Hematopoietic multipotent progenitor cell treated with erythropoietin and hydrocortisone succinate and interleukin-3 and kit ligand, for 8 days (in vitro differentiated cells): ENCODE data around the gene XCL2.

Experiments
- DNase-seq: peaks from one replicate; pipeline ENCODE4 v3.0.0-alpha.2; 2015

XCL2 gene

DNA sequence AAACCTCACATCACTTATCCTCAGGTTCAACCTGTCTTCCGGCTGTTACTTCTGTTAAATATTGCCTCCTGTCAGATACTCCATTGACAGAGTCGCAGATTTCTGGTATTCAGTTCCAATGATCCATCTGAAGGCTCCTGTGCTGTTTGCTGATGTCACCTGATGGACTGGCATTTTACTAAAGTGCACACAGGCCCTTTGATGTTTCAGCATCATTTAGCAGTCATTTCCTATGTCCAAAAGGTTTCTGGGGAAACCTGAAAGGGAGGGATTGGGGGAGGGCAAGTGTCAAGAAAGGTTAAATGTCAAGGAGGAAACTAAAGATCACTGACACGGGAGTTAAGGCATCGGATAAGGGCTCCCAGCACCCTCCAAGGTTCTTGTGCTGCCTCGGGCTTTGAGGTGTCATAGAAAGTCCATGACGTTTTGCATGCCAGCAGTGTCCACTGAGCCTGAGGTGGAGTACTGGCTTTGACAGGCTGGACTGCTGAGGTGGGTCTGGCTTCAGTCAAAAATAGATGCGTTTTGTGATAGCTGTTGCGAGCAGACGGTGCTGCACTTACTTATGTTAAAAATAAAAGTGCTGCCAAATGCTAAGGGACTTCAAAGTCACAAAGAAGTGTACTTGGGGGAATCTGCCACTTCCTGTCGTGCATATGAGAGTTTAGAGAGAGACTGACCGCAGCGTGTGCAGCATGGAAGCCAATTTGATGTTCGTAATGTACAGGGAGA is 30.8 kb downstream of the XCL2 start:
- DNase-seq = no peak

DNA sequence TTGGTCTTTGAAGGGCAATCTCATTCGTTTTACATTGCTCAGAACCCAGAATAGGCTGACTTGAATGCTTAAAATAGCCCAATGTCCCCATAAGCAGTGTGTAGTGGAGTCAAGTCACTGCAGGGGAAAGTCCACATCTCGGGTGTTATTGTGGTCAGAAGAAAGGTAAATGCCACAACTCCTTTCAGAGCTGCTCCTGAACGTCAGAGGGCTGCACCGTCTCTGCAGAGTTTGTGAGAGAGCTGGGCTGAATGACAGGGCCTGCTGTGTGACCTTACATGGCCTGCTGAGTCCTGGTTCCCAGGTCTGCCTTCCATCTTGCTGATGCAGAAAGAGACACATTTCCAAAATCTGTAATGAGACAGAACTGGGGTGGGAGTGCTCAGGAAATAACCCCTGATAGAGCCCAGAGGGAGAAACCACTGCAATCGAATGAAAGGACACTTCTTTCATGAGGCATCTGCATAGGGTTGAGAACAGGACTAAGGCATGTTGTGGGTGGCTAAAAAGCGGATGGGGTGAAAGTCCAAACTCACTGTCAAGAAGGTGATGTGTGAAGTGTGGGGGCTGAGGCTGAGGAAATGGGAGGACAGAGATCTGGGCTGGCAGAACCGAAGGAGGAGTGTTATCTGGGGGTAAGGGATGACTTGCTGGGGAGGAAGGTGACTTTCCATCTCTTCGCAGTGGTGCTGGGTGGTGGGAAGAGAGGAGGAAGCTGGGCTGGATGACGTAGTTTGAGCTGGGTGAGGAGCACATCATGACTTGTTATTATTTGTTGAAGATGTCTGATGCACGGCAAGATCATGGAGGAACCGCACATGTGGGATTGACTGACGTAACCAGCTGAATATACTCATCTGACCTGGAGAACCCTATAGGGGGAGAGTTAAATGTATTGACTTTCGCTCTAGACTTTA is 33.7 kb downstream of the XCL2 start:
- no peak for DNase-seq

DNA sequence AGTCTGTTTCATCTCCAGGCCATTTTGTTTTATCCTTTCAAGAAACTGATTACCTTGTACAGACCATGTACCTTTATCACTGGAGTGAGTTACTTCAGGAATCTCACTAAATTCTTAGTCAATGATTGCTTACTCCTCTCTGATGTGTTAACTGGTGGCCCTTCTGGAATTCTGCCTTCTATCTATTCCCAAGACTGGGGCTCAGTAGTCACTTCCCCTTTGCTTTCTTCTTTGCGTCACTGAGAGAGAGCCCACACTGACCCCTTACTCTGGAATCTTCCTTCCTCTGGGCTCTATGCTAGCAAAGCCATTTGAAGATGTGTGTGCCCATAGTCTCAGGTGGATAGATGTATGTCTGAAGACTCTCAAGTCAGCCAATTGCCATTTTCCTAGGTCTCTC is 34.6 kb downstream of the XCL2 start:
- DNase-seq = no peak

DNA sequence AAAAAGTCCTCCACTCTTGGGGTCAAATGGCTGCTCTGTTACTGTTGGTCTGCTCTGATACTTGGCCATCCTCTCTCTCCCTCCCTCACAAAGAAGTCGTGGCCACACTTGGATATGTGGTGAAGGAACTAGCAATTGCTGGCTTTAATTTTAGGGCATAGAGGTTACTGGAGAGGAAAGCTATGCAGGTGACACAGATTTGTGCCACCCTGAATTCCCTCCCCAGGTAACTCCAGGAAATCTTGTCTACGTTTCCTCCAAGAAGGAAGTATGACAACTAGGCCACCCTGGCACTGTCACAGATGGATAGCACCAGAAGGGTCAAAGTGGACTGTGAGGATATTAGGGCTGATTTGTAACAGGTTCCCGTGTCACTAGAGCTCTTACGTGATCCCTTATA is 36.0 kb downstream of the XCL2 start:
- DNase-seq = no peak

DNA sequence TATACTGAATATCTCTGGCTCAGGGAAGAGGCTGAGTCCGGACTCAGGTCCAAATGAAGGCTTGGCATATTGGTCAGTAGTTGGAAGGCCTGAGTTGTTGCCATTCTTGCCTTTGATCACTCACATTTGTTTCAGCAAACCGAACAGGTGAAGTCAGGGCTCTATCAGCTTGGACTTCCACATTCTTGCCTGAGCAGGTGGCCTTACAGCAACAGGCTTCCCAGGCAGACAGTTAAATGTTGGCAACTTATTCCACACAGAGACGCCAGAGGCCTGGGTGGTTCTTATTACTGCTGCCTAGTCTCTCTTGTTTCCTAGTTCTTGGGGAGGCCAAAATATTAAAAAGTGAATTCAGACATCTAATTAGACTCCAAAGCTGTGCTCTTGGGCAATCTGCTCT is 36.6 kb downstream of the XCL2 start:
- DNase-seq = no peak

DNA sequence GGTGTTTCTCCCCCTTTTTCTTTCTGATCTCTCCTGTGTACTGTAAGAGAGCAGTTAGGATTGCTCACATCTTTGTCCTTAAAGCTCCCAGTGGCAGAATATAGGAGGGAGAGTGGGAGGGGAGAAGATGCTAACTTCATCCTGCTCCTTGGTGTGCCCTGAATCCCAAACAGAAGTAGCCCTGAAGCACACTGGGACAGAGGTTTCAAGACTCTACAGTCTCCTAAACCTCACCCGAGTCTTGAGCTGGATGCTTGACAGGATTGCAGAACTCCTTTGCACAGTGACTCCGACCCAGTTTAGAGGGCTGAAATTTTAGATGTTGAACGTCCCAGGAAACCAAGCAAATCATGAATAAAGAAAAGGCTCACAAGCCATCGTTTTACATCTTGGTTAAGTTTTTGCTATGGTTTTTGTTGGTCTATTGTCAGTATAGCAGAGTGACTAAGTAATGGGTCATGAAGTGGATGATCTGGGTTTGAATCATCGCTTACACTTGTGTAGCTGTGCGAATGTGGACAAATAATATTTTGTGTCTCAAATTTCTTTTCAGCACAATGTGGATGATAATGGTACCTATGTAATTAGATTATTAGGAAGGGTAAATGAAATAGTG is 37.5 kb downstream of the XCL2 start:
- no peak for DNase-seq

DNA sequence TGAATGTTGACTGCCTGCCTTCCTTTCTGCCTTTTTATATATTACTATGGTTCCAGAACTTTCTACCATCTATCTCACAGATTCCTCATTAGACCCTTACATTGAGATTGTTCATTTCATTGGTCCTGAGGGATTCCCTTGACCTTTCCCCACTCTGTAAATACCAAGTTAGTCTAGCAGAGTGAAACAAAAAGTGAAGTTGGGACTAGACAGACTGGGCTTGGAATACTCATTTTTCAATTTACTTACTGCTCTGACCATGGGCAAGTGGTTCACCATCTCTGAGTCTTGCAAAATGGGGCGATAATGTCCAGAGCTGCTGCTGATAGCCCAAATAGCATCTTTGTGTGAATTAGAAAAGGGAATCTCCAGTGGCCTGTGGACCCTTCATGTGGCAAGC is 38.8 kb downstream of the XCL2 start:
- DNase-seq = no peak

DNA sequence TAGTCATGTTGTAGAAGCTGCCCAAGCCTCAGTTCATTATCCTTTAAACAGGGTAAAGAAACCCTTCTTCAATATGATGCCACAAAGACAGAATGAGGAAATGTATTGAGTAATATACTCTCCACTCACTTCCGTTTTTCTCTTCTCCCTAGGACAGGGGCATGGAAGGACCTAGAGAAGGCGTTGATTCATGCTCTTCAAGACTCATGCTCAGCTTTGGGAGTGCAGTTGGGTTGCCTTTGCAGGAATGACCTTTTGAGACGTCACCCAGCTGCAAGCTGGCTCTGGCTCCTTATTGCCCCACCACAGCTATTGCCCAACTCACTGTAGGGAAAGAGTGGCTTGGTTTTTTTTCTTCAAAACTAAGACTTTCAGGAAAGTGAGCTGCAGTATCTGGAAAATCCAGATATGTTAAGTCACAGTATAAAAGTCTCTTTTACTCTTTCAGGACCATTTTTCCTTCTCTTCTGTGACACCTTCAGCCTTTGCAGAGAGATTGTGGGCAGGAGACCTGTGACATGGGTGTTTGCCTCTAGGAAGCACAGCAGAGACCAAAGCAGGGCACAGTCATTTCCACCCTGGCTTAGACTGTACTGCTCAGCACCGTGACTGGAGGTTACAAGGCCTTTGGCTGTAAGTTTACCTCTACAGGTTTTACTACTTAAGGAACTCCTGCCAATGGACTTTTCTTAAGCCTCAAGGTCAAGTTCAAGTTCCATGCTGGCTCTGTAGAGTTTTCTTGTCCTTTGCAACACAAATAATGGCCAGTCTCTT is 39.5 kb downstream of the XCL2 start:
- DNase-seq = peak; percentile 17

DNA sequence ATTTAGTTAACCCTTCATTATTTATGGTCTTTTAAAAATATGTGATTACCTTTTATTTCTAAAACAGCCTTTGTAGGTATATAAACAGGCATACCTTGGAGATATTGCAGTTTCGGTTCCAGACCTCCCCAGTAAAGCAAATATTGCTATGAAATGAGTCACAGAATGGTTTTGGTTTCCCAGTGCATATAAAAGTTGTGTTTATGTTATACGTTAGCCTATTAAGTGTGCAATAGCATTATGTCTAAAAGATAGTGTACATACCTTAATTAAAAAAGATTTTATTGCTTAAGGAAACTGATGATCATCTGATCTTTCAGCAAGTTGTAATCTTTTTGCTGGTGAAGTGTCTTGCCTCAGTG is 44.1 kb downstream of the XCL2 start:
- no peak for DNase-seq

DNA sequence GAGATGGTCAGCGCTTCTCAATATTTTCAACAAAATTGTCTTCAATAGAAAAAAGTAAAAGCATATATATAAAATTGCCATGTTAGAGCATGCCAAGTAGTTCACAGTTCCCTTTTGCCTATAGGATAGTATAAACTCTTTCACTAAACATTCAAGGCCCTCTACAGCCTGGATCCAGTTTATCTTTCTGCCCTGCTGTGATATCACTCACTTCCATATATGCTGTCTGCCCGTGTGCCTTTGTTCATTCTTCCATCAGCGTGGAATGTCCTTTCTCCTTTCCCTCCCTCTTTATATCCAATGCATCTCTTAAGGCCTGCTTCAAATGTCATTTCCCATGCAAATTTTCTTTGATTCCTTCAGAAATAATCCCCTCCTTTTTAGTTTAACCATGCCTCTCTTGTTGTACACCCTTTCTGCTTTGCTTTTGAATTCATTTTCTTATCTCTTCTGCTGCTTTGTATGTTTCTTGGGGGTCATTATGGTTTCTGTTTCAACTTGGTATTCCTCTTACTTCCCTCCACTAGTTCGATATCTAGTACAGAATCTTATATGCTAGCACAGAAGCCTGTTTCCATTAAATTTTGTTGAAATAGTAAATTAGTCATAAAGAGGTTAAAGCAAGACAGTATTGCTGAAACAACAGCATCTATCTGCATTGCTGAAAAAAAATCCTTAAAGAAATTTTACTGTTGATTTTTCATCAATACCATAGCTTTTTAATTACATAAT is 44.7 kb downstream of the XCL2 start:
- DNase-seq = peak; percentile 53

DNA sequence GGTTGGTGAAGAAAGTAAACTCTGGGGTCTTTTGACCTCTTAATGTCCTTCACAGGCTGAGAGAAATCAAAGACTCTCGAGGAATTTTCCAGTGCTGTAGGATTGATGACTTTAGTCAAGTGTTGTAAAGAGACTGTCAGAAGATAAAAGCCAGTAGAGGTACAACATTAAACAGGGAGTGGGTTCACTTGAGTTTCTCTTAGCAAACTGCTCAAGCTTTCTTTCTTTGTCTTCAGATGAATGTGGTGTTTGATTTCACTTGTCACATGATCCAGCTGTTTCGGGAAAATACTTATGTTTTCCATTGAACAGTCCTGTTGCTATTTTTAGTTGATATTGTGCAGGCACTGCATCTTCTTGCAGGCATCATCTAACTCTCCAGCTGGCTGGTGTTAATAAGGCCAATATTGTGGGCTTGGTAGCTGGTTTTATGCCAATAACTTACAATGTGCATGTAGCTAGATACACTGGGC is 45.6 kb downstream of the XCL2 start:
- DNase-seq = peak; percentile 74

DNA sequence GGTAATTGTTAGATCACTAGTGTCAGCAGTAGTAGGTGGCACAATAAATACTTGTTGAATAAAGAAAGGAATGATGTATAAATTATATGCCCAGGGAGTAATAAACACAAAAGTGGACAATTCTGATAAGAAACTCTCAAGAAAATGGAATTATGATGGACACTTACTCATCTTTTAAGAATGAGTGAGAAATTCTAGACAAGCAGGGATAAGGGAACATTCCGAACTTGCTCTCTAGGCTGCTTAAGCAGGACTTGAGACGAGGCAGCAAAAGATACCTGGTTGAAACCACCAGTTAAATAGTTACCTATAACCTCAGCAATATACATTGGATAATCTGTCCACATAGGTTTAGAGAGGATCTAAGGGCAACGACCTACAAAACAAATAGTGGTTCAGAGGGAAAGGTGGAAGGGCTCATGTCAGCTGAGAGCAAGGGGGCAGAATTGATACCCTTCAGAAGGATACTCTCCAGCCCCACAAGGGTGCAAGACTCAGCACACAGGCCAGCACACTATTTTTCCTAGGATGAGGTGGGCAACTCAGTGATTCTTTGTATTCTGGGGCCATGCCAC is 46.3 kb downstream of the XCL2 start:
- no peak for DNase-seq

DNA sequence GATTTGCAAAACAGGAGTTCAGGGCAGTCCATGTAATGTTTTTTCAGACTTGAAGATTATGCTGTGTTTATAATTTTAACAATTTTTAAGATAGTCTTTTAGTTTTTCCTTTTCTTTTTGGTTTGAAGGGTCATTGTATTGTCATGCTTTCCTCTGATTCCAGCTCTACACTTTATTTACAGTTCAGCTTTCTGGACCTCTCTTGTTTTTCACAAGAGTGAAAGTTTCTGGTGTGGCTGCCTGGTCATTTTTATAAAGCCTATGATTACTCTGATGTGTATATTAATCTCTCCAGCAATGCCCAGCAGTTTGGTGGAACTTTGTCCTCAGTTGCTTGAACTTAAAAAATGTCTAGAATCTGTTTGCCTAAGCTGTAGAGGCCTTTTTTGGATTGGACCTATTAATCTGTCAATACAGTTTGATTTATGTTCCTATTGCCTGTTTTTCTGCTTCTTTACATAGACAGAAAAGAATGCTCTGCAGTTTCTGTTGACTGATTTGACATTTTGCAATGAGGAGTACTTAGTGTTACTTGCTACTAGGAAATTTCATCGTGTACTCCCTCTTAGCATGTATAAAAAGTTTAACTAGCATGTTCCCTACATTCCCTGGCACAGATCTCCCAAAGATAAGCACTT is 52.2 kb downstream of the XCL2 start:
- no peak for DNase-seq
